Fibroblast of lung (primary cell): ENCODE measurements around the gene MICAL3. TPM values are rescaled to one million over a fixed set of nuclear protein-coding genes. Genes with fewer than 3 reads are reported as not detected.

Experiments used
- DNase-seq, 2 donors: peaks; one replicate each; pipeline versions ENCODE4 v3.0.0 to v3.0.0-alpha.2; 2010; ENCODE audit warnings: low read depth in 2 of 2
- H2AFZ ChIP-seq: 2 replicates; pipeline ENCODE4 v1.5.1; 2012; ENCODE audit warnings: low read length, control low read depth, inconsistent platforms
- H3K27ac ChIP-seq: 2 replicates; pipeline ENCODE4 v1.5.1; 2011; ENCODE audit warnings: low read length, control low read depth; ENCODE audit not compliant: insufficient read depth
- H3K27me3 ChIP-seq: 2 replicates; pipeline ENCODE4 v1.5.1; 2011; ENCODE audit warnings: mild to moderate bottlenecking, low read length; ENCODE audit not compliant: control insufficient read depth, insufficient read depth
- H3K36me3 ChIP-seq: 2 replicates; pipeline ENCODE4 v1.5.1; 2011; ENCODE audit warnings: low read length; ENCODE audit not compliant: control insufficient read depth, insufficient read depth
- H3K4me1 ChIP-seq: 2 replicates; pipeline ENCODE4 v1.5.1; 2011; ENCODE audit warnings: low read length; ENCODE audit not compliant: control insufficient read depth, insufficient read depth; ENCODE audit errors: extremely low read depth
- H3K4me2 ChIP-seq: 2 replicates; pipeline ENCODE4 v1.5.1; 2011; ENCODE audit warnings: low read length, control low read depth; ENCODE audit not compliant: insufficient read depth; ENCODE audit errors: extremely low read depth
- H3K4me3 ChIP-seq, 4 experiments: fragments of 200-600 bp in 1 of 4; sonication (generic) in 1 of 4; replicated peaks in 1 of 4; 2 replicates each; pipeline ENCODE4 v1.5.1; 2011 to 2016; ENCODE audit warnings: low read length in 4 of 4, low read depth in 3 of 4, mild to moderate bottlenecking in 3 of 4, control low read depth in 2 of 4, inconsistent platforms in 1 of 4, mixed read lengths in 1 of 4; ENCODE audit not compliant: insufficient read depth in 1 of 4; ENCODE audit errors: control extremely low read depth in 1 of 4
- H3K79me2 ChIP-seq: 2 replicates; pipeline ENCODE4 v1.5.1; 2012; ENCODE audit warnings: mild to moderate bottlenecking, low read length, inconsistent platforms; ENCODE audit not compliant: control insufficient read depth, insufficient read depth
- H3K9ac ChIP-seq: 2 replicates; pipeline ENCODE4 v1.5.1; 2011; ENCODE audit warnings: mild to moderate bottlenecking, low read length, control low read depth; ENCODE audit not compliant: insufficient read depth
- H3K9me3 ChIP-seq: 2 replicates; pipeline ENCODE4 v1.5.1; 2012; ENCODE audit warnings: low read depth, low read length; ENCODE audit not compliant: control insufficient read depth, insufficient read depth
- H4K20me1 ChIP-seq: 2 replicates; pipeline ENCODE4 v1.5.1; 2011; ENCODE audit warnings: low read length; ENCODE audit not compliant: control insufficient read depth, insufficient read depth; ENCODE audit errors: extremely low read depth
- CTCF ChIP-seq, 2 donors: IDR thresholded peaks in 1 of 2; conservative IDR thresholded peaks in 1 of 2; 1 replicate in 1 of 2; 2 replicates in 1 of 2; pipeline ENCODE4 v1.5.1; 2011 to 2012; ENCODE audit warnings: low read length in 2 of 2, control low read depth in 1 of 2, inconsistent platforms in 1 of 2, low read depth in 1 of 2, mild to moderate bottlenecking in 1 of 2
- EZH2 ChIP-seq: IDR thresholded peaks from 2 replicates; pipeline ENCODE4 v1.5.1; 2012; ENCODE audit warnings: low read length, control low read depth, mild to moderate bottlenecking; ENCODE audit errors: missing control alignments
- polyA plus RNA-seq, 2 donors: library from polyadenylated mRNA; depleted of rRNA in 1 of 2; stranded (reverse) in 1 of 2; unstranded in 1 of 2; fragments of >200 nt; gene quantifications; 2 replicates each; pipeline ENCODE4 v1.2.1, GENCODE V29; 2011 to 2012; ENCODE audit warnings: missing spikeins in 1 of 2
- total RNA-seq: library from RNA; depleted of rRNA; stranded (reverse); fragments of >200 nt; gene quantifications from 2 replicates; pipeline ENCODE4 v1.2.1, GENCODE V29; 2014

MICAL3 gene
- total and polyA plus RNA-seq, 2 donors (not counting 1 experiment from before 2014, with no cell fraction given): 10.8 to 22.6 TPM

DNA sequence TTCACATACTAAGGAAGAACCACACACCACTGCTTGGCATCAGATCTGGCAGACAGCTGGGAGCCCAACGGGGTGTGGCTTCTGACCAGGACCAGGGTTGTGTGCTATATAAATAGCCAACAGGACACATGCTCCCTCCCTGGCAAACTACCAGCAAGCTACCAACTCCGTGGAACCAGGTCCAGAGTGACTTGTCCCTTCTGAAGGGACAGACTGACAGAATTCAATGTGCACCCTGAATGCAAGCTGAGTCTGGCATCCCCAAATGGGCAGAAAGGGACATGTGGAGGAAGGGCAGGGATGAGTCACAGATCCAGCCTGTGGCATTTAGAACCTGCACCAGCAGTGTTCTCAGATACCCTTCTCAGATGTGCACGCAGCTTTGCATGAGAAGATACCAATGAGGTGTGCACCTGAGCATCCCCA, 92.9 kb downstream of the MICAL3 start:
- Histone ChIP-seq H3K4me3 (no peak overlapping the region), H2AFZ (no peak overlapping the region), H3K27ac (no peak overlapping the region), H4K20me1 (no peaks in the 10 kb centered on the region), H3K4me1 (peaks cover 2% of the 10 kb centered on the region), H3K9ac (no peak overlapping the region), H3K36me3 (no peaks in the 10 kb centered on the region), H3K79me2 (peaks cover 15% of the 10 kb centered on the region), H3K4me2 (no peak overlapping the region), H3K9me3 (no peaks in the 10 kb centered on the region), H3K27me3 (no peaks in the 10 kb centered on the region)
- TF ChIP-seq EZH2 (no peak), CTCF (conservative IDR thresholded peaks at IDR 0.05 in 1 of 2, IDR thresholded peaks at IDR 0.05 in 1 of 2; ENCODE audit: low read depth in 1 of 2, low read length in 2 of 2) (no peak)
- DNase-seq: no peak

- H3K79me2 ChIP-seq: peaks cover 18% of the 10 kb centered on the region
- no peak for DNase-seq
- no peak overlapping the region for H2AFZ ChIP-seq
- no peak overlapping the region for H3K27ac ChIP-seq
- H3K4me1 ChIP-seq: peaks cover 2% of the 10 kb centered on the region
- H3K4me3 ChIP-seq: no peak overlapping the region
- H3K27me3 ChIP-seq: no peaks in the 10 kb centered on the region
- no peaks in the 10 kb centered on the region for H4K20me1 ChIP-seq
- no peak overlapping the region for H3K9ac ChIP-seq
- TF ChIP-seq CTCF (conservative IDR thresholded peaks at IDR 0.05 in 1 of 2, IDR thresholded peaks at IDR 0.05 in 1 of 2; ENCODE audit: low read depth in 1 of 2, low read length in 2 of 2) (no peak), EZH2 (no peak)
- H3K36me3 ChIP-seq: no peaks in the 10 kb centered on the region
- no peak overlapping the region for H3K4me2 ChIP-seq
- H3K9me3 ChIP-seq: no peaks in the 10 kb centered on the region
These were observed 93.7 kb downstream of the MICAL3 start for GRCh38 chr22:17930455-17931313.

DNA sequence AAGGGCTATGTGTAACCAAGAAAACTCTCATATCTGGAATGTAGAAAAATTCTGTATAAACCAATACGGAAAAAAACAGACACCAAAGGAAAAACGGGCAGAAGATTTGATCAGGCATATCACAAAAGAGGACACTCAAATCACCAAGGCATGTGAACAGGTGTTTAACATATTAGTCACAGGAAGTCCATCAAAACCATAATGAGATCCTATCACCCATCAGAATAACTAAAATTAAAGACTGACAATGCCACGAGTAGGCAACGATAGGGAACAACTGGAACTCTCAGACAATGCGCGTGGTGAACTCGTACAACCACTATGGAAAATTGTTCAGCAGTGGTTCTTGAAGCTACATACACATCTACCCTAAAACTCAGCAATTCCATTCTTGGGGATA, 94.5 kb downstream of the MICAL3 start:
- H3K27me3 ChIP-seq: no peaks in the 10 kb centered on the region
- no peak for DNase-seq

More for the DNA sequence above, 94.5 kb downstream of the MICAL3 start:
- no peaks in the 10 kb centered on the region for H4K20me1 ChIP-seq
- no peak overlapping the region for H2AFZ ChIP-seq
- no peak for TF ChIP-seq CTCF (conservative IDR thresholded peaks at IDR 0.05 in 1 of 2, IDR thresholded peaks at IDR 0.05 in 1 of 2; ENCODE audit: low read depth in 1 of 2, low read length in 2 of 2)
- TF ChIP-seq EZH2: no peak
- peaks cover 23% of the 10 kb centered on the region for H3K79me2 ChIP-seq
- no peaks in the 10 kb centered on the region for H3K36me3 ChIP-seq
- peaks cover 5% of the 10 kb centered on the region for H3K4me1 ChIP-seq
- no peaks in the 10 kb centered on the region for H3K9me3 ChIP-seq
- H3K27ac ChIP-seq: no peak overlapping the region
- H3K9ac ChIP-seq: no peak overlapping the region
- H3K4me3 ChIP-seq: no peak overlapping the region
- H3K4me2 ChIP-seq: no peak overlapping the region
